Measurements from ENCODE around the gene AR.

DNA sequence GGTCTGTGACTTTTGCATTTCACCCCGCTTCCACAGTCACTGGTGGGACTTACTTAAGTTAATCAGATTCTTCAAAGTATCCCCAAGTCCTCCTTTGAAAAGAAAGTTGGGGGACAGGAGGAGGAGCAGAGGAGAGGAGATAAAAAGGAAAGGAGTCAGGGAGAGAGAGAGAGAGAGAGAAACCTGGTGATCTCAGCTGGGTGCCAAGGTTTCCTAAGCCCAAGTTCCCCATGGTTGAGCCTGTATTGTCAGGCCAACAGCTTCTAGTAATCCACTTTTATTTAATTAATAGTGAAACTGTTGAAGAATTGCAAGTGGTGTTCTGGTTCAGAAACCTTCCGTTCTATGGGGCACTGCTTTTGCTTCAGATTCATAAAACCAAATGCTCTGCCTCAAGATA, 91.6 kb downstream of the AR start:
- TF ChIP-seq, protein P1, sequence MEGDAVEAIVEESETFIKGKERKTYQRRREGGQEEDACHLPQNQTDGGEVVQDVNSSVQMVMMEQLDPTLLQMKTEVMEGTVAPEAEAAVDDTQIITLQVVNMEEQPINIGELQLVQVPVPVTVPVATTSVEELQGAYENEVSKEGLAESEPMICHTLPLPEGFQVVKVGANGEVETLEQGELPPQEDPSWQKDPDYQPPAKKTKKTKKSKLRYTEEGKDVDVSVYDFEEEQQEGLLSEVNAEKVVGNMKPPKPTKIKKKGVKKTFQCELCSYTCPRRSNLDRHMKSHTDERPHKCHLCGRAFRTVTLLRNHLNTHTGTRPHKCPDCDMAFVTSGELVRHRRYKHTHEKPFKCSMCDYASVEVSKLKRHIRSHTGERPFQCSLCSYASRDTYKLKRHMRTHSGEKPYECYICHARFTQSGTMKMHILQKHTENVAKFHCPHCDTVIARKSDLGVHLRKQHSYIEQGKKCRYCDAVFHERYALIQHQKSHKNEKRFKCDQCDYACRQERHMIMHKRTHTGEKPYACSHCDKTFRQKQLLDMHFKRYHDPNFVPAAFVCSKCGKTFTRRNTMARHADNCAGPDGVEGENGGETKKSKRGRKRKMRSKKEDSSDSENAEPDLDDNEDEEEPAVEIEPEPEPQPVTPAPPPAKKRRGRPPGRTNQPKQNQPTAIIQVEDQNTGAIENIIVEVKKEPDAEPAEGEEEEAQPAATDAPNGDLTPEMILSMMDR (IDR thresholded peaks at IDR 0.05) = no peak
- TF ChIP-seq POLR2A (IDR thresholded peaks at IDR 0.05) = no peak

Data from body of pancreas (tissue), 4 donors.